GM19351 (cell line): ENCODE results near the gene TIGD3.

Experiments used
- ATAC-seq: cut with Tn5 transposase; IDR thresholded peaks from one replicate; pipeline ENCODE4 v1.9.1; 2021; ENCODE audit warnings: mild to moderate bottlenecking, moderate library complexity; ENCODE audit not compliant: unreplicated experiment

Gene TIGD3

DNA sequence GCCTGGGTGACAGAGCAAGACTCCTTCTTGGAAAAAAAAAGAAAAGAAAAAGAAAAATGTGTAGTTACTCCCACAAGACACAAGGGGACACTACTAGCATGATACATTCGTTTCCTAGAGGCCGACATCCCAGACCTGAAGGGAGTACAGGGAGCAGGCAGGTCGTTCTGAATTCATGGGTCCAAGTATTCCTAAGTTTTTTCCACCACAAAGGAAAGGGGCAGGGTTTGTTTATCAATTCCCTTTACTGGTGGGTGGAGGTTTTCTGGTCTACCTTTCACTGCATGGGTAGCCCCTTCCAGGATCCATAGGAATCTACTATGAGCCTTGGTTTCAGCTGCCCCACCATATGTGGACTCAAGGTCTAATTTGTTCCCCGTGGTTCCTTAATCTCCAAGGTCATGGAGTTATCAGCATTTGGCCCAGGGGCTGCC is 11.8 kb downstream of the TIGD3 start:
- ATAC-seq, result no peak

DNA sequence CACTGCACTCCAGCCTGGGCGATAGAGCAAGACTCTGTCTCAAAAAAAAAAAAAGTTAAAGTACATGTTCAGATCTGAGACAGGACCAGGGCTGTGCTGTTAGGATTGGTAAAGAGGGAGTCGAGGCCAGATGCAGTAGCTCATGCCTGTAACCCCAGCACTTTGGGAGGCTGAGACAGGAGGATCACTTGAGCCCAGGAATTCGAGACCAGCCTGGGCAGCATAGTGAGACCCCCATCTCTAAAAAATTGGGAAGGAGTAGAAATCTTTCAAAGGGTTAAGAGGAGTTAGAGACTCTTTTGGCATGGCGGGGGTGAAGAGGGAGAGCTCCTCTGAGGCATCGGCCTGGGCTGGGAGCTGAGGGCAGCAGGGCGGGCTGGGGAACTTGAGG is 16.1 kb downstream of the TIGD3 start:
- ATAC-seq, result no peak

DNA sequence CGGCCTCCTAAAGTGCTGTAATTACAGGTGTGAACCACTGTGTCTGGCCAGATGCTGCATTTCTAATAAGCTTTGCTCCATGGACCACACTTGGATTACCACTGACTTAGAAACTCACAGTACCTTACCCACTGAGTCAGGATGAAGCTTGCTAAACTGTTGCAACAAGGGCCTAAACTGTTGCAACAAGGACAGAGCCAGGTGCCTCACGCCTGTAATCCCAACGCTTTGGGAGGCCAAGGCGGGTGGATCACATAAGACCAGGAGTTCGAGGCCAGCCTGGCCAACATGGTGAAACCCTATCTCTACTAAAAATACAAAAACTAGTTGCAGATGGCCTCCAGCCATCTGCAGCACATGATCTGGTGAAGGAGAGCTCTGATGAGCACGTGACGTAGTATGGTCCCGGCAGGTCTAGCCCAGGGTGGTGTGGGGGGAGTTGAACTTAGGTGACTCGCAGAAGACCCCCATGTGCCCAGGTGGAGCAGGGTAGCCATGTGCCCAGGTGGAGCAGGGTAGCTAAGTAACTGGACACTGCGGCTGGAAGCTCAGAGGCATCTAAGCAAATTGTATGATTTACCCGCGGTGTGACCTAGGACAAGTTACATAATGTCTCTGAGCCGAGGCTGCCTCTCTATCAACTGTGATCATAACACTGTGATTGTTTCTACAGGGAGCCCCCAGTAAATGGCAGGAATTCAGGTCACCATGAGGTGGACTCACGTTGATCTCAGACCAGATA is 19.5 kb downstream of the TIGD3 start:
- no peak for ATAC-seq

DNA sequence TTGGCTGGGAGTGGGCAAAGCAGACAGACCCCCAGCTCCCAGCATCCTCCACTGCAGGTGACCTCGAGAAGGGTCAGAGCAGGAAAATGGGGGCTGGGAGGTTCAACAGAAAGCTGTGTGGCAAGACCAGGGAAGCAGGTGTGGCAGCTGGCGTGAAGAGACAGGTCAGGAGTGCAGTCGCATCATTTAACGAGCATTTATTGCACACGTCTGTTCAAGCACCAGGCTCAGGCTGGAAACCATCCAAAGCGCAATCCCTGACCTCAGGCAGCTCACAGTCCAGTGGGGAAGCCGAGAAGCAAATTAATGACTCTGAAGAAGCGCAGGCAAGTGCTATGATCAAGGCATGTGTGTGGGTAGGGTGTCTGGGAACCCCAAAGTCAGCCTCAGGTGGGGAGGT is 20.5 kb downstream of the TIGD3 start:
- ATAC-seq, result no peak

DNA sequence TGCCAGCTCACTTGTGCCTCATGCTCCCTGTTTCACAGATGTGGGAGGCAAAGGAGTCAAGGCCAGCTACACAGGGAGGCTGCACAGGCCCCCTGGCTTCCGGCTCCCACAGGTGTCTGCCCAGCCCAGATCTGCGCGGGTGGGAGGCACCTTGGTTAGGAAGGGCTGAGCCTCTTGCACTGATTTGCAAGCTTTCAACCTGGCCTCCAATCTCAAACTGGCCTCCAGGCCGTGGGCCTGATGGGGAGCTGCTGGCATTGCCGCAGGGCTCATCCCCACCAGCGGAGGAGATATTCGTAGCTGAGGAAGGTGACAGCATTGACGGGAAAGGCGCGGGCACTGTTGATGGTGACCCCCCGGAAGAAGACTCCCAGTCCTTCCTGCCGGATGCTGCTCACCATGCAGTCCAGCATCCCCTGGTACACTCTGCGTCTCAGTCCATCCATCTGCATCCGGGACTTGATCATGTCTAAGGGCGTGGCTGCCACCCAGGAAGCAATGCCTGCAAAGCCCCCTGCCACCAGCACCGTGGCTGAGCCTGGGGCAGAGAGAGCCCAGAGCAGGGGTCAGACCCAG is 21.7 kb downstream of the TIGD3 start:
- no peak for ATAC-seq

DNA sequence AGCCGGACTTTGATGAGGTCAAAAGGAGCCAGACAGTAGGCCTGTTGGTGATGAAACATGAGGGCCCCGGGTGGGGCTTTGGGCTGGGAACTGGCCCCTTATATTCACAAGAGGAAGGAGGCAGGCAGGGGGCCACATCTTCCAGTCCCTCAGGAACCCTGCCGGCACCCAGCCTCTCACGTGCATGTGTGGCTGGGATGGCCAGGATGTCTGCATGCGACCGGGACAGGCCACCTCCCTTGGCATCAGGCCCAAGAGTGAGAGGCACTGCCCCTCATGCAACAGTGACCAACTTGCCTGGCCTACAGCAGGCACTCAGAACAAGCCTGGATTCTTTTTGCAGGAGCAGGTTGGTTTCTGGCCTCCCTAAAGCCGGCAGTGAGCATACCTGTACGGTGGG is 22.5 kb downstream of the TIGD3 start:
- no peak for ATAC-seq

DNA sequence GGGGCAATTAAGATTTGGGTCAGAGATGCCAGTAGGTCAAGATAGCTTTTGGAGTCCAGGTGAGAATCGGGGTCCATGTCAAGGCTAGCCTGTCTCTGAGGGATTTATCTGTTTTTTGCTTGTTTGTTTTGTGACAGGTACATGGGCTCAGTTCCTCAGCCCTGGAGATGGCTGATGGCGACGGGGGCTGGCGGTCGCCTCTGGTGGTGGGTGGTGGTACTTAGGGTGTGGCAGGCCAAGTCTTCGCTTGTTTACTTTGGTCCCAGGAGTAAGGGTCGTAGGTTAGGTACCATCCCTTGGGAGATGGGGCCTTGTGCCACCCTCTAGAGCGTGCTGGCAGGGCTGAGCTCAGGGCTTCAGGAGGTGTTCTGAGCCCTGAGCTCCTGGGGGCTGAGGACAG is 23.2 kb downstream of the TIGD3 start:
- ATAC-seq, result no peak

DNA sequence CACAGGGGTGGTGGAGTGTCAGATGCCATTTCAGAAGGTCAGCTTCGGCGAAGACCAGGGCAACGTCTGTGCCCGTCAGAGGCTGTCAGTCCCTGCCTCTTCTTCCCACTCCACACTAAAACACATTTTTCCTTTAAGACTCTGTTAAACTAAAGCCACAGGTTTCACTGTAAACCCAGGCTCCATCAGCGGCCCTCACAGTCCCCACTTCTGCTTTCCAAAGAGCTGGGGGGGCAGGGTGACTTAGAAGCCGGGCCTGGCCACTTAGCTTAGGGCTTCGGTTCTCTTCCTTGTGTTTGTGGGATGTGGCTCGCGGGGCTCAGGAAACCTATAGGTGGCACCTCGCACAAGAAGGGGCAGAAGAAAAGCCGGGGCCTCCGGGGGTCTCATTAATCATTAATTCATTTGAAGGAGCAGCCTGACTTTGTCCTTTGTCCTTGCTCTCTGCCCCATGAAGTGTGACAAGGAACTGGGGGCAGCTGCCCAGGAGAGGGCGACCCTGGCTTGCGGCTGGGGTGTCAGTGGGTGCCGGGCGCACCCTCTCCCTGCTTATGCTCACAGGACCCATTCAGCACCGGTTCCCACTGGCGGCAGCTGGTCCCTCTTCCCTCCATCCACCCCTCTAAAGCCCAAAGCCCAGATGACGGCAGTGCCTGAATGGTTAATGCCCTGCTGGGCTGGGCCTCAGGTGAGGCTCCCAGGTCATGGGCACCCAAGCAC is 23.8 kb downstream of the TIGD3 start:
- ATAC-seq, result no peak

DNA sequence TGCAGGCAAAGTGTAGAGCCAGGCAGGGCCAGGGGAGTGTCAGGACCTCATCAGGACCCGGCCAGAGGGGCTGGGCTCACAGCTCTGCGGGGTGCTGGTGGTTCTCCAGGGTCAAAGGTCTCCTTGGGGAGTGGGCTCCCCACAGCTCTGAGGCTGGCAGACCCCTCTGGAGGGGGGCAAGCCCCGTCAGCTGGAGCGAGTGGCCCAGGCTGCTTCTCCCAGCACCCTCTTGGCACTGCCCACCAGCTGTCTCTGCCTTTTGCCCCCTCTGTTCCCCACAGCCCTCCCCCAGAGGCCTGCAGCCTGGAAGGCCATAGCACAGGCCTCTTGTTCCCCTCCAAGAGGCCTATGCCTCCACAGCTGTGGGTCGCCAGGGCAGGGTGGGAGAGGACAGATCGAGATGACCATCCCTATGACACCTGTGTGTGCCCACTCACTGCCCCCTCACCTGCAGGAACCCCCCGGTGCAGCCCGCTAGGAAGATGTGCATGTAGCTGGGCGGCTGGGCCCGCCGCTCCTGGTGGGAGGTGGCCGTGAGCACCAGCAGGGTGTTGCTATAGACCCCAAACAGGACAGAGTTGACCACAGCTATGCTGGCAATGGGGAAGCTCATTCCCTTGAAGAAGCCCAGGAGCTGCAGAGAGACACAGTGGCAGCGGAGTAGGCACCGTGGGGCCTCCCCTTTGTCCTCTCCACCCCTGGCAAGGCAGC is 24.5 kb downstream of the TIGD3 start:
- ATAC-seq, result no peak

DNA sequence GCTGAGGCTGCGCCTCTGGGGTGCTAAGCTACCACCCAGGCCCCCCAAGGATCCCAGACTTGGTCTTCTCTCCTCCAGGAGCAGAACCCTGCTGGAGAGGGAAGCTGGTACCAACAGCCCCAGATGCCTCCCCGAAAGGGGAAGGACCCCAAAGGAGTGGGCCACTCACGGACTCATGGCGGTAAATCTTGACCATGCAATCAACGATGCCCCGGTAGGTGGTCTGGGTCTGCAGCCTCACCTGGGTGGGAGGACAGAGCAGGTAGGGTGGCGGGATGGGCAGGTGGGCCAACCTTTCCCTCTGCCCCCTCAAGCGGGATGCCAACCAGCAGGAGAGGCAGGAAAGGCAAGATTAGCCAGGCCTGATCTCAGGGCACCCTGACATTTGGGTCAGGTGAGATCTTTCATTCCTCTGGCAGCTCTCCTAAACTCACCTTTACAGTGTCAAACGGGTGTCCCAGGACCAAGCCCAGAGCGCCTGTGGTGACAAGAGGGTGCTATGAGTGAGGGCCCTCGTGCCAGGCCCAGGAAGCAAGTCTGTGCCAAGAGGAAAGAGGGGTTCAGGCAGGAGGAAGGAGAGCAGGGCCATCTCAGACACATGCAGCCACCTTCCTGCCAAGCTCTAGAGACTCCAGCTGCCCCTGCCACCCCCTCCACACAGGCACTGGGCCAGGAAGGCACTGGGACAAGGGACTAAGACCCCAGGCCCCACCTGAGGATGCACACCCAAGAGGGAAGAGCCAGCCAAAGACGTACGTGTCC is 25.3 kb downstream of the TIGD3 start:
- ATAC-seq, result no peak

DNA sequence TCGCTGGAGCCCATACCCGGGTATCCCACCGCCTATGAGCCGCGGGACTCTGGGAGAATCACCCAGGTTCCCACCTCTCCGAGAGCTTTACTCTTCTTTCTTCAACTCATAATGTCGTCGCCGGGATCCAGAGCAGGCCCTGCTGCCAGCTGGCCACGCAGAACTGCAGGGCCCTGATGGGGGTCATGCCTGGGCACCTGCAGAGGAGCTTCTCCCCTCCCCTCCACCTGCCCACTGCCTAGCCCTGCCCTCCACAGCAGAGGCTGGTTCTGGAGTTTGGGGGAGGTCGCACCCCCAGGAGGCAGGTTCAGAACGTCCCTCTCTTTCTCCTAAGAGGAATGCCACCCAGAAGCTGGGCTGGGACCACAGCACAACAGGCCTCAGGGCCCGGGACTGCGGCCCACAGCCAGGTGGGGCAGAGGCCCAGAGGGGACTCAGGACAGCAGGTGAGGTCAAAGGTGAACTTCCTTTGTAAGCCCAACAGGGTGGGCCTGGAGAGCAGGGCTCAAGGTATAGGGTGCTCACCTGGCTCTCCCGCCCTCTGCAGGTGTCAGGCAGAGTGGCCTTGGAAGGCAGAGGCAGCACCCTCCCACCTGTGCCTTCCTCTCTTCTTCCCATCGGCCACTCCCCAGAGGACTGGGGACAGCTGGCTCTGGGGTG is 26.0 kb downstream of the TIGD3 start:
- ATAC-seq, result no peak

DNA sequence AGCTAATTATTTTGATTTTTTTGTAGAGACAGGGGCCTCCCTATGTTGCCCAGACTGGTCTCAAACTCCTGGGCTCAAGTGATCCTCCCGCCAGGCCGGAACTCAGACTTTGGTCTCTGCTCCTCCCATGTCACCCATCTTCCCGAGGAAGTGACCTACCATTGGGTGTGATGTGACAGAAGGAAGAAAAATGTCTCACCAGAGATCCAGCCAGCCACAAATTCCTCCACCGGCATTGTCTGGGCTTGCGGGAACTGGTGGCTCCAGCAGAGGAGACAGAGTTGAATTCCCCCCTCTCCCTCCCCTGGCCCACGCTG is 27.1 kb downstream of the TIGD3 start:
- ATAC-seq, result peak; percentile 16

DNA sequence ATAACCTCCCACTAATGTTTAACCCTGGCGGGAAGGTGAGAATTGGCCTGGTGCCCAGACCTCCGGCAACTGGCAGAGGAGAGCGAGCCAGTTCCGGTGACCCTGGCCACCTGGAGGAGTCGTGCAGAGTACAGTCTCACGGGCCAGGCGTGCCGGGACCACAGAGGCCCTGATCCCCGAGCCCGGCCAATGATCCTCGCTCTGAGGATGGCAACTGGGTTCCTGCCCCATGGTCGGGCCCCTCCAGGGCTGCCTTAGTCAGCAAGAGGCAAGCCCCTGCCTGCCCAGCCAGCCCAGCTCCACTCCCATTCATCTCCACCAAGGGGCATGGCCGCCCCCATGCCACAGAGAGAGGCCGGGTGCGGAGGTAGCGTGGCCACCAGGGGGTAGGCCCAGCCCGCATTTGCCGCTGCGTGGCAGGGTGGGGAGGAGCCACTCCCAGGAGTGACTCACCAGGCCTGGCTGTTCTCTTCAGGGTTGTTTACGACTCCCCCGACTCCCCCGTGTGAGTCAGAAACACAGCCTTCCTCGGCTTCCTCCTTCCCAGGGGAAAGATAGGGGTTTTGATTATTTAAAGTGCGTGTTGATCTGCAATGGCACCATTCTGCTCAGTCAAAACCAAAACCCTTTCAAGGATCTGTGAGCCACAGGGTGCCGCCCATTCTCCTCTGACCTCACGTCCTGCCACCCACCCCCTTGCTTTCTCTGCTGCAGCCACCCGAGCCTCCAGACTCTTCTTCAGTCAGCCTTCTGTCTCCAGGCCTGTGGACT is 27.7 kb downstream of the TIGD3 start, which contains the start of gene SLC25A45:
TSS of gene SLC25A45 (minus strand) at position 614 of the 771 bp plus-strand sequence. CDS start 695 bp downstream, outside the sequence.
- peak; percentile 61 for ATAC-seq

DNA sequence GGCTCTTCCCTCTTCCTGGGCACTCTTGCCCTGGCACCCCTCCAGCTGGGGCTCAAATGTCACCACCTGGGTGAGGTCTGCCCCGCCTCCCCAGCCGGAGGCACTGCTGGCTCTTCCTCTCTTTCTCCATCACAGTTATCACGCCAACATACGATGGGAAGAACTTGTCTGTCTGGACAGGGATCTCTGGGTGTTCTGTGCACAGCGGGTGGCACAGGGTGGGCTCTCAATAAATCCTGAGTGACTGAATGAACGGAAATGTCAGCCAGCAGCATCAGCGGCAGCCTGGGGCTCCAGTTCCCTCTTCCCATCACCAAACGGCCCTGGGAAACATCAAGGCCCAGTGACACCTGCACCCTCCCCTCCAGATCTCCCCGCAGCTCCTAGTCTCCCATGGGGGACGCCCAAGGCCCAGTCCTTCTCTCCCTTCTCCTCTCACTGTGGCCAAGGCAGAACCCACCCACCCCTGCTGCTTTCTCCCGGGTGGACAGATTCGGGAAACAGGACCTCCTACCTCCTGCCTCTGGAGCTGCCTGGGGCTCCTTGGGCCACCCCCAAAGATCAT is 28.3 kb downstream of the TIGD3 start:
- no peak for ATAC-seq

DNA sequence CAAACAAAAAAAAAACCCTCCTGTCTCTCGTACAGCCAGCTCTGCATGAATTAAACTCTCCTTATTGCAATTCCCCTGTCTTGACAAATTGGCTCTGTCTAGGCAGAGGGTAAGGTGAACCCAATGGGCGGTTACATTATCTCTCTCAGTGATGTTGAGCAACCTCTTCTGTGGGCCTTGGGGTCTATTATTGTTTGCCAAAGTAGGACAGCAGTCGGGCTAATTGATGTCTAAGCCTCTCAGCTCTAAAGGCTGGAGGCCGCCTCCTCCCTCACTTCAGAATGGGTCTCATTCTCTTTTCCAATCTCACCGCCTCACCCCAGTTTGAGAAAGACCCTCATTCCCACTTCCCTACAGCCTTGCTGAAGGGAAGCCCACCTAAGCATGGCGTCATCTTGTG is 29.2 kb downstream of the TIGD3 start:
- no peak for ATAC-seq

DNA sequence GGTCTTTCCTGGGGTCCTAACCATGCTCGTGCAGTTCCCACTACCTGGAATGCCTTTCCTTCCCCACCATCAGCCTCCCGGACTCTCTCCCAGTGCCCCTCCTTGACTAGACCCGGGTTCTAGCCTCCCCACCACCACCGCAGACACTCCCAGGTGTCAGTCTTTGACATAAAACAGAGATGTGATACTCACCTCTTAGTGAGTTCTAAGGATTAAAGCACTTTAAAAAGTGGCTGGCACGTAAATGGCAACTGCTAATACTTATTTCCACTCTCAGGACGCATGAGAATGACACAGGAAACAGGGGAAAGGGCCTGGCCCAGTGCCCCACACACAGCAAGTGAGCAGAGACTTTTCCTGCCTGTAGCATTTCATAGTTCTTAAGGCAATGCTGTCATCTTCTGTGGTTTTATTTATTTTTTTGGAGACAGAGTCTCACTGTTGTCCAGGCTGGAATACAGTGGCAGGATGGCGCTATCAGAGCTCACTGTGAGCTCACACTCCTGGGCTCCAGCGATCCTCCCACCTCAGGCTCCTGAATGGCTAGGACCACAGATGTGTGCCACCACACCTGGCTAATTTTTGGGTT is 29.8 kb downstream of the TIGD3 start:
- no peak for ATAC-seq

DNA sequence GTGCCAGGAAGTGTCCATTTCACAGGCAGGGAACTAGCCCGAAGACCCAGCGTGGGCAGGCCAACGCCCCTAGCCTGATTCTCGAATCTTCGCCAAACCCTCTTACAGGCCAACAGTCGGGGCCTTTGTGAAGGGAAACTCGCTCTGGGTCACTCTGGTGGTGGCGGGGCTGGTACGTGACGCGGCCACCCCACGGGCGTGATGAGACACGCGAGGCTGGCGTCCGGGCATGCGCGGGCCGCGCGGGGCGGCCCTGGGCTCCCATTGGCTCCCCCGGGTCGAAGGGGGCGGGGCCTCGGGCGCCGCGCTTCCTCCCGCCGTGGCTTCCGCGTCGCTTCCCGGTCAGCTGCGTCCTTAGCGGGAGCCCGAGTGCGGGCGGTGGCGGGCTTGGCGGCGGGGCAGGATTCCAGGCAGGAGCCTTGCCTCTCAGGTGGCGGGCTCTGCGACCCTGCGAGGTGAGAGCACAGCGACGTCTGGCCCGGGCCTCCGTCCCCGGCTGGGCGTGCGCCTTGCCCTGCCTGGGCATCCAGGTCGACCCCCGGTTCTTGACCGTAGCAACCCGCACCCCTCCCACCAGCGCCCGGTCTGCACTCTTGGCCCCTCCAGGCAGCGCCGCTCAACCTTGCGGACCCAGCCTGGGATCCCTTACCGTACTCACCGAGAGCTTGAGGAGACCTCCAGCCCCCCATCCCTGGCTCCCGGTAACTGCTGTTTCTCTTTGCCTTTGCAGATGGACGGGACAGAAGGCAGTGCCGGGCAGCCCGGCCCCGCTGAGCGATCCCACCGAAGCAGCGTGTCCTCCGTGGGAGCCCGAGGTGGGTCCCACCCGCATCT is 32.0 kb downstream of the TIGD3 start, which contains the start of gene FRMD8:
TSS of gene FRMD8 (plus strand) at position 331 of the 834 bp plus-strand sequence. CDS start at position 731, 400 bp downstream.
- ATAC-seq, result no peak

DNA sequence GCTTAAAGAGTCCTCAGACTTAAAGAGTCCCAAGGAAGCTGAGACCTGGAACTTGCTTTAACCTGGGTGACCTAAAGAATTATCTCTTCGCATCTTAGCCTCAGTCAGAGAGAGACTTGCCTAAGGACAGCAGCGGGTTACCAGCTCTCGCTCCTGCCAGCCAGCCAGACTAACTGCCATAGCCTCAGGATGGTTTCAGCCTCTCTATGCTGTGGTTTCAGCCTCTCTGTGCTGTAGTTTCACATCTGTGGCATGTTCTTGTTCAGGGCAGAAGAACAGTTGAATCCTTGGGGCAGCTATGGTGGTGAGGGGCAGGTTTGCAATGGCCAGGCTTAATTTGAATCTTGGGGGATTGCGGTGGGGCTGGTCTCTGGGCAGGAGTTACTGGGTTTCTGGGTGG is 34.2 kb downstream of the TIGD3 start:
- ATAC-seq, result no peak
